NCI-H82 (cell line): ENCODE measurements around the gene FUT1.
"Not testable (repeated sequence)": the region's sequence is repeated elsewhere in the genome, so short reads cannot be mapped to it uniquely, and the experiment has no call there.

Source experiments
- DNase-seq: peaks from one replicate; lab custom pipeline; 2025; lab: John Stamatoyannopoulos, UW

The FUT1 gene

DNA sequence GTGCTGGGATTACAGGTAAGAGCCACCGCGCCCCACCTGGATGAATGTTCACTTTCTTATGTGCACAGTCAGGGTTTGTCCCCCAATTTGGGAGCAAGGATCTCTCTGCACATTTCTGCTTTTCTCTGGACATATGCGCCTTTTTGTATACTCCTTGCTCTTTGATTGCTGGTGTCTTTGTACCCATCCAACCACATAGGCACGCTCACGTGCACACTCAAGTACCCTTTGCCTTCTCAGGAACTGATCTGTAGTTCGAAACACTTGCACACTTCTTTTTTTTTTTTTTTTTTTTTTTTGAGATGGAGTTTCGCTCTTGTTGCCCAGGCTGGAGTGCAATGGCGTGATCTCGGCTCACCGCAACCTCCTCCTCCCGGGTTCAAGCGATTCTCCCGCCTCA lies 34.3 kb downstream of the FUT1 start:
- DNase-seq, result not testable (repeated sequence)

DNA sequence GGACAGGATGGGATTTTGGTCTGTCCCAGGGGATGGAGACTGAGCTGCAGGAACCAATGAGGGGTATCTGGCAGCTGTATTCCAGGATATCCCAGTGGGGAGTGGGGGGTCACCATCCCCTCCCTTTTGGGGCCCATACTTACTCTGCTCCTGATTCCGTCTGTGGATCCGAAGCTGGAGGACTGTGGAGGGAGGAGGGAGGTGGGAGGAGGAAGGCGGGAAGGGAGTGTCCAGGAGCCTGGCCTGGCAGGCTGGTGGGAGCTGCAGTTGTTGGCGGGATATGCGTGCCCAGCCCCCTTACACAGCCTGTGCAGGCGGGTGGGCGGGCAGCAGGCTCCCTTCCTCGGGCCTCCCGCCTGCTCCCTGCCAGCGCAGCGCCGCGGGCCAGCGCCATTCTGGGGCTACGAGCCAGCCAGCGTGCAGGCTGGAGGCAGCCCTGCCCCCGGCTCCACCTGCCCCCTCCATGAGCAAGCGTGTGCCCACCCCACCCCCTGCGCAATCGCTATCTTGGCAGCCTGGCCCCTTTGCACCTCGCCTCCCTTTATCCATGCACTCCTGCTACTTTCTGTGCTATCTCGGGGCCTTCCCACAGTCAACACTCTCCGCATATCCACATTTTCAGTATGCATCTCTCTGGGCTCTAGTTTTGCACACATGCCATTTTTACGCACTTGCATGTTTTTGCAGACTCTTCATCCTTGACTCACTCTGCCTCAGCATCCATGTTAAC lies 35.7 kb downstream of the FUT1 start:
- peak; percentile 37 for DNase-seq

DNA sequence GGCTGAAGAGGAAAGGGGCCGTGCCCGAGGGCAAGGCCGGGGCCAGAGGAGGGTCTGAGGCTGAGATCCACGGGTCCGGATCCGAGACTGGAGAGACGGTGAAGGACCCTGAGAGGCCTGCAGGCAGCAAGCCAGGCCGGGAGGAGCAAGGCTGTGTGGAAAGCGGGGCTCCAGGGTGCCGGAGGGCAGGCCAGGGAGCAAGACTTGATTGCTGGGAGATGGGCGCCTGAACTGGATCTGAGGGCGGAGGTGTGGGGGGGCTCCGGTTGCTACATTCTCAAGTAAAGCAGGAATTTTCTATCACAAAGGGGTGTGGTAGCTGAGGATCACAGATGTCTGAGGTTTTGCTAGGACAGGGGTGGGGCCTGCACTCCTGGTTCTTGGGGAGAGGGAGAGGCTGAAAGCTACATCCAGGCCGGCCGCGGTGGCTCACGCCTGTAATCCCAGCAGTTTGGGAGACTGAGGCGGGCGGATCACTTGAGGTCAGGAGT lies 36.7 kb downstream of the FUT1 start:
- no peak for DNase-seq

DNA sequence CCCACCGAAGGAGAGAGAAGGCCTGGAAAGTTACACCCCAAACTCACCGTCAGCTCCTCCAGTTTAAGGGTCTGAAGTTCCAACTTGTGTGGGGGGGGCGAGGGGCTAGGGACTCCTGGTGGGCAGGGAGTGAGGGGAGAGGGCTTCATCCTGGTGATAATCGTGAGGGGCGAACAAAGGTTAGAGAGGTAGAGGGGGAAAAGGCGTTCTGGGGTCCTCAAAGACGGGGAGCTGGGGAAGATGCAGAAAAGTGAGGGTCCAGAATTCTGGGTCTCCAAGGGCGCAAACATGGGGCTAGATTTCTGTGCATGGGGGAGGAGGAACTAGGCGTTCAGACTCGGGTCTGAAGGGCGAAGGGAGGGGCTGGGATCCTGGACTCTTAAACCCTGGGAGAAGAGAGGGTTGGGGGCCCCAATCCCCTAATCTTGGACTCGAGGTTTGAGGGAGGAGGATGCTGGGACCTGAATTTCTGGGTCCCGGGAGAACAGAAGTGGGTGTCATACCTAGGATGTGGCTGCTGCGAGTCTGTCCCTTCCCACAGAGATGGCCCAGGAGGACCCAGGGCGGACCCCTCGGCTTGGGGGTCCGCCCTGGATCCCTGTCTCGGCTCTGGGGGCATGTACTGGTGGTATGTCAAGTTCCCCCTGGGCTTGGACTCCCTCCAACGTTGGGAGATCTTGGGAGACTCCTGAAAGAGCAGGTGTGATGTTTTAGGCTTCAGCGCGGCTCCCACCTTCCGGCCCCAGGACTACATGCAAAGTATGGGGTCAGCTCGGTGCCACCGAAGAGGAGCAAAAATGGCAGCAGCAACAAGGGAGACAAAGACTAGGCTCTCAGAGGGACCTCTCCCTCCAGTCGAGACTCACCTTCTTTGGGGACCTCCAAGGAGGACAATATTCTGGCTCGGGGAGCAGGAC lies 37.4 kb downstream of the FUT1 start:
- no peak for DNase-seq

DNA sequence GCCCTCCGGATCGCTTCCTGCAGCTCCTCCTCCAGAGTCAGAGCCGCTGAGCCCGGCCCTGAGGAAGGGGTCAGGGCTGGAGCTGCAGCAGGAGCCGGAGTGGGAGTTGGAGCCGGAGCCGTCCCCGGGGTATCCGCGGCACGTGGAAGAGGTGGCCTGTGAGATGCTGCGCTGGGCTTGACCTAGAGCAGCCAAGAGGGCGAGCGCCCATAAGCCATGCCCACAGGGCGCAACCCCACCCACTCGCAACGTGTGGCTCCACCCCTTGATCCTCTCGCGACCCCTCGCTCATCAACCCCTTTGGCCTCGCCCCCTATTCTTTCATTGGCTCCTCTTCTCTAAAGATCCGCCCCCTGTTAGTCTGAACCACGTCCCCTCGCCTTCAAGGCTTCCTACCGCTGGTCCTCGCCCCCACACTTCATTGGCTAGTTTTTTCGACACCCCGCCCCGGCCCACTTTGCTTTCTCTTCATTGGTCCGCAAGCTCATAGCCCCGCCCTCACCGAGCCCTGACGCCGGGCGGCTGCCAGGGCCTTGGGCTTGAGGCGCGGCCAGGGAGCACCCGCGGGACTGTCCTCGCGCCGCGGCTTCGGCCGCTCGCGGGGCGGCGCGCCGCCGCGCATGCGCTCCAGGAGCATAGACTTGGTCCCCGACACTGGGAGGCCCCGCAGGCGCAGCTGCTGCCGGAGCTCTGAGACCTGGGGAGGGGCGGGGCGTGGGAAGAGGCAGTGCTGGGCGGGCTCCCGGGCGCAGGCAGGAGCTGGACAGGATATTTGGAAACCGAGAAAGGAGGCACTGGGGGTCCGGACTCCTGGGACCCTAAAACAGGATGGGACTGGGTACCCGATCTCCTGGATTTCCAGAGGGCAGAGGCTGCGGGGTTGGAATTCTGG lies 38.3 kb downstream of the FUT1 start:
- peak; percentile 100 for DNase-seq

DNA sequence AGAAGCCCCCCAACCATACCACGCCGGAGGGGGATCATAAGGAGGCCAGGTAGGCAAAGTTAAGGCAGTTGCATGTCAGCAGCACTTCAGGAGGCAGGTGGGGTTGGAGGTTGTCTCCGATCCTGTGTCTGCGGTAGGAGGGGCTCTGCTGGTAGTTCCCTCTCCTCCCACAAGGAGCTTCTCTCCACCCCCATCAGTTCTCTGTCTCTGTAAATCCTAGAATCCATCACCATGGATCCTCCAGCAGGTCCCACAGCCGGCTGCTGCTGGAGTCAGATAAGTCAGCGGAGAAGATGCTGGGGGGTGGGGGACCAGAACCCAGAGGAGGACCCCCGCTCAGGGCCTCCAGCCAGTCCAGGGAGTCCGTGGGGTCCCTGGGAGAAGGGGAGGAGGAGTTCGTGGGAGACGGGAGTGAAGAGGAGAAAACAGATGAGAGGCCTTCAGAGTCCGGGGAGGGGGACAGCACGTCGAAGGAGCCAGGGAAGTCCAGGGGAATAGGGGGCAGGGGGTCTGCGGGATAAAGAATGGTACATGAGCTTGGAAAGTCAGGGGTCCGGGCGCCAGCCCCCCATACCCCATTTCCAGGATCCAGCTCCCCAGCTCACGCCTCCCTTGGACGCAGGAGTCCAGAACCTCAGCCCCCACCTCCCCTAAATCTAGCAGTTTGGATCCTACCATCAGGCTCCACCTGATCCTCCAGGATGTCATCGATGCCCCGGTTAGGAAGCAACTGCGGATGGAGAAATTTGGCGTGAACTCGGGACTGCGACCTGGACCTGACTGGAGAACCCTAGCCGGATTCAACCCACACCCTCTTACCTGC lies 39.2 kb downstream of the FUT1 start:
- peak; percentile 77 for DNase-seq

DNA sequence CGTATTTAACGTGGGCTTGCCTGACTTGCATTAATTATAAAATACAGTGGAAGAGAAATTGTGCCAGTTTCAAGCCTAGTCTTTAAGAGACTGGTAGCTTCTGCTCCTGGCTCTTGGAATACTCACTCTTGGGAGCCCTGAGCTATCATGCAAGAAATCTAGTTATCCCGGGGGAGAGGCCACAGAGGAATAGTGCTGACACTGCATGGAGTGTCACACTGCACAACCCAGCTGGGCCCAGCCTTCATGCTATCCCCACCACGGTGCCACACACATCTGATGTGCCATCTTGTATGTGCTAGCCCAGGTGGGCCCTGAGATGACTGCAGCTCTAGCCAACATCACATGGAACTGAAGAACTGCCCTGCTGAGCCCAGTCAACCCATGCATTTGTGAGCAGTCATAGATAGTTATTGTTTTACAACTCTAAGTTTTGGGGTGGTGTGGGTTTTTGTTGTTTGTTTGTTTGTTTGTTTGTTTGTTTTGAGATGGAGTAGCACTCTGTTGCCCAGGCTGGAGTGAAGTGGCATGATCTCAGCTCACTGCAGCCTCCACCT lies 41.3 kb downstream of the FUT1 start:
- DNase-seq, result no peak

DNA sequence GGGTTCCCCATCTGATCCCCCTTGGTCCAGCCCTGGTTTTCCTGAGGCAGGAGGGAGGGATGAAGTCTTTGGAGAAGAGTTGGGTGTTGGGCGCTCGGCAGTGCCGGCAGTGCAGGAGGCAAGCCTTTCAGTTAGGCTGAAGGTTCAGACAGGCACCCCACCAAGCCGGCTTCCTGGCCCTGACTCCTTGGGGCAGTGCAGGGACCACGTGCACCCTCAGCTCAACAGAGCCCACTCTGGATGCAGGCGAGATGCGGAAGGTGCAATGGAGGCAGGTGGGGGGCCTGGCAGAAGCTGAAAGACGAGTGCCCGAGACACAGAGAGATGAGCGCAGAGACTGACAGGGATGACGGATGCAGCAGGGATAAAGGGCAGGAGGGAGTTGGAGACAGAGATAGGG lies 44.0 kb downstream of the FUT1 start:
- no peak for DNase-seq

DNA sequence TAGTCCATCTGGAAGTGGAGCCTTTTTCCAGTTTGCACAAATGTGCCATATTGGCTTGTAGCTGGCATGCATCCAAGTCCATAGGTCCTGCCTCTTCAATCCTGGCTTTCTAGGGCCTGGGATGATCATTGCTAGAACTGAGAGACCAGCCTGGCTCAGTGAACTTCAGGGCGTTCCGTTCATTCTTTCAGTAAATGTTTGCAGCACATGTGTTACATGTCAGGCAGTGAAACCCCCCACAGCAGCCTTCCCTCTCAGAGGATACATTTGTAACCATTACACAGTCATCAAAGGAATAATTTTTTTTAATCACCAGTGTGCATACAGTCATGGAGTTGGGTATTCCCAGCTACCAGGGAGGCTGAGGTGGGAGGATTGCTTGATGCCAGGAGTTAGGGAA lies 47.0 kb downstream of the FUT1 start:
- DNase-seq, result peak; percentile 66

DNA sequence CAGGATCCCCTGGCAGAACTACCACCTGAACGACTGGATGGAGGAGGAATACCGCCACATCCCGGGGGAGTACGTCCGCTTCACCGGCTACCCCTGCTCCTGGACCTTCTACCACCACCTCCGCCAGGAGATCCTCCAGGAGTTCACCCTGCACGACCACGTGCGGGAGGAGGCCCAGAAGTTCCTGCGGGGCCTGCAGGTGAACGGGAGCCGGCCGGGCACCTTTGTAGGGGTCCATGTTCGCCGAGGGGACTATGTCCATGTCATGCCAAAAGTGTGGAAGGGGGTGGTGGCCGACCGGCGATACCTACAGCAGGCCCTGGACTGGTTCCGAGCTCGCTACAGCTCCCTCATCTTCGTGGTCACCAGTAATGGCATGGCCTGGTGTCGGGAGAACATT lies 49.1 kb downstream of the FUT1 start:
- DNase-seq, result no peak

DNA sequence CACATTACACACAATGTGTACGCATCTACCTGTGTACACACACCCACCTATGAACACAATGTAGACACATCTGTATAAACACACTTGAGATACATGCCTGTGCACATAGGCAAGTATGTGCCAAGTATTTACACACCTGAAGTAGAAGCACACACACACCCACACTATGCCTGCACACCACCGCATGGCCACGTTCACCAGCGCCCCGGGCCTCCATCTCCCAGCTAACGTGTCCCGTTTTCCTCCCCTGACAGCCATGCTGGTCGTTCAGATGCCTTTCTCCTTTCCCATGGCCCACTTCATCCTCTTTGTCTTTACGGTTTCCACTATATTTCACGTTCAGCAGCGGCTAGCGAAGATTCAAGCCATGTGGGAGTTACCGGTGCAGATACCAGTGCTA lies 49.7 kb downstream of the FUT1 start:
- DNase-seq, result no peak

DNA sequence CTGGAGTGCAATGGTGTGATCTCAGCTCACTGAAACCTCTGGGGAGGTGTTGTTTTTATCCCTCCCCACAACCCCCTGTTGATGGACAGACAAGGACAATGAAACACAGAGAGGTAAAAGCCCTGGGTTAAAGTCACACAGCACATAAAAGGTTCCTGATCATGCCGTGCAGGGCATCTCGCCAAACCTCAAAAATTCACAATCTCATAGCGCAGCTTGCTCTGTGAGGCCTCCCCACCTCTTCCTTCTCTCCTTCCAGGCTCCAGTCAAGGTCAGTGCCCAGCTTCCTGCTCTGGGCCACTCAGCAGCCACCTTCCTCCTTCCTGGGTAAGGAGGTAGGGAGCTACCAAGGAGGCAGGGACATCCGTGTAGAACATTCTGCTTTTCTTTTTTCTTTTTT lies 54.4 kb downstream of the FUT1 start:
- no peak for DNase-seq
